Fibroblast of gingiva (primary cell): ENCODE results near the gene B4GALT7.
A peak's percentile ranks its signal among the peaks of the same experiment; 100 is the strongest.
"Not testable (repeated sequence)": the region's sequence is repeated elsewhere in the genome, so short reads cannot be mapped to it uniquely, and the experiment has no call there.

ENCODE experiments used
- DNase-seq: peaks from one replicate; pipeline ENCODE4 v3.0.0-alpha.2; 2011; ENCODE audit warnings: low read depth

The B4GALT7 gene

GRCh38 chr5:177599731-177600507 lies at the start of gene B4GALT7:
TSS of gene B4GALT7 (plus strand) at chr5:177600132. CDS start at chr5:177600211, 79 bp downstream.
- peak; percentile 76 for DNase-seq

- DNase-seq = peak; percentile 18
Measured at GRCh38 chr5:177552839-177553455, 47.0 kb upstream of the B4GALT7 start.

- DNase-seq = no peak
Measured at GRCh38 chr5:177553671-177554429, 46.1 kb upstream of the B4GALT7 start.

GRCh38 chr5:177554474-177555111 lies 45.3 kb upstream of the B4GALT7 start, which contains the start of gene FAM193B:
TSS of gene FAM193B (minus strand) at chr5:177554563. CDS start at chr5:177554458, 105 bp downstream.
- peak; percentile 86 for DNase-seq

- DNase-seq = no peak
Measured at GRCh38 chr5:177555228-177555627, 44.7 kb upstream of the B4GALT7 start.

- DNase-seq = no peak
Measured at GRCh38 chr5:177555665-177556064, 44.3 kb upstream of the B4GALT7 start.

GRCh38 chr5:177557041-177557647 lies 42.8 kb upstream of the B4GALT7 start:
- DNase-seq = no peak

- DNase-seq = no peak
Measured at GRCh38 chr5:177557796-177558195, 42.1 kb upstream of the B4GALT7 start.

- DNase-seq = not testable (repeated sequence)
Measured at GRCh38 chr5:177559446-177559941, 40.4 kb upstream of the B4GALT7 start.

- no peak for DNase-seq
Measured at GRCh38 chr5:177565046-177565445, 34.9 kb upstream of the B4GALT7 start.

- no peak for DNase-seq
Measured at GRCh38 chr5:177568326-177568725, 31.6 kb upstream of the B4GALT7 start.

- DNase-seq = no peak
Measured at GRCh38 chr5:177569894-177570293, 30.0 kb upstream of the B4GALT7 start.

GRCh38 chr5:177575488-177575887 lies 24.4 kb upstream of the B4GALT7 start:
- no peak for DNase-seq

GRCh38 chr5:177576169-177576568 lies 23.8 kb upstream of the B4GALT7 start:
- DNase-seq = no peak

- no peak for DNase-seq
Measured at GRCh38 chr5:177578316-177578715, 21.6 kb upstream of the B4GALT7 start.

GRCh38 chr5:177588413-177588909 lies 11.5 kb upstream of the B4GALT7 start:
- DNase-seq = no peak

- DNase-seq = no peak
Measured at GRCh38 chr5:177590406-177590805, 9.5 kb upstream of the B4GALT7 start.

- DNase-seq = no peak
Measured at GRCh38 chr5:177591690-177592009, 8.3 kb upstream of the B4GALT7 start.

- DNase-seq = peak; percentile 69
Measured at GRCh38 chr5:177592010-177592834, 7.7 kb upstream of the B4GALT7 start, which contains the start of gene TMED9. TSS of gene TMED9 (plus strand) at chr5:177592203. CDS start at chr5:177592215, 12 bp downstream.

- no peak for DNase-seq
Measured at GRCh38 chr5:177592905-177593304, 7.0 kb upstream of the B4GALT7 start.
